HG03469 (cell line): ENCODE results near the gene CDH15.

Source experiments
- ATAC-seq: cut with Tn5 transposase; IDR thresholded peaks from one replicate; pipeline ENCODE4 v1.9.1; 2021; ENCODE audit warnings: mild to moderate bottlenecking, moderate library complexity, moderate number of reproducible peaks; ENCODE audit not compliant: unreplicated experiment

CDH15 gene

GRCh38 chr16:89171216-89172170, at the start of gene CDH15:
CDH15 (plus strand) TSS chr16:89171748; CDS start chr16:89171832, 84 bp downstream.
- peak; percentile 54 for ATAC-seq

- ATAC-seq = no peak
Measured at GRCh38 chr16:89122322-89122851, 49.2 kb upstream of the CDH15 start.

- no peak for ATAC-seq
Measured at GRCh38 chr16:89123001-89123830, 48.3 kb upstream of the CDH15 start.

- ATAC-seq = no peak
Measured at GRCh38 chr16:89123831-89124100, 47.8 kb upstream of the CDH15 start.

- no peak for ATAC-seq
Measured at GRCh38 chr16:89129378-89129777, 42.2 kb upstream of the CDH15 start.

- ATAC-seq = no peak
Measured at GRCh38 chr16:89130448-89130847, 41.1 kb upstream of the CDH15 start.

- ATAC-seq = no peak
Measured at GRCh38 chr16:89131783-89132182, 39.8 kb upstream of the CDH15 start.

GRCh38 chr16:89132194-89133005, 39.1 kb upstream of the CDH15 start:
- no peak for ATAC-seq

- ATAC-seq = no peak
Measured at GRCh38 chr16:89133457-89134127, 38.0 kb upstream of the CDH15 start.

- no peak for ATAC-seq
Measured at GRCh38 chr16:89134269-89134668, 37.3 kb upstream of the CDH15 start.

GRCh38 chr16:89135166-89135565, 36.4 kb upstream of the CDH15 start:
- ATAC-seq = no peak

GRCh38 chr16:89135971-89136765, 35.4 kb upstream of the CDH15 start:
- ATAC-seq = no peak

- ATAC-seq = no peak
Measured at GRCh38 chr16:89136931-89137330, 34.6 kb upstream of the CDH15 start.

GRCh38 chr16:89137666-89138512, 33.7 kb upstream of the CDH15 start:
- no peak for ATAC-seq

- ATAC-seq = no peak
Measured at GRCh38 chr16:89138513-89138795, 33.1 kb upstream of the CDH15 start.

- no peak for ATAC-seq
Measured at GRCh38 chr16:89138843-89139520, 32.6 kb upstream of the CDH15 start.

GRCh38 chr16:89139907-89140361, 31.6 kb upstream of the CDH15 start:
- no peak for ATAC-seq

GRCh38 chr16:89140401-89140800, 31.1 kb upstream of the CDH15 start:
- no peak for ATAC-seq
